ENCODE data around the gene RPL10A. TPM values are rescaled to one million over a fixed set of nuclear protein-coding genes. Genes with fewer than 3 reads are reported as not detected.
A peak's percentile ranks its signal among the peaks of the same experiment; 100 is the strongest.

Gene RPL10A
- total and polyA plus RNA-seq, 2 of the 13 experiments (the other 11 are each of a cell fraction or from before 2014, with no cell fraction given) = 1,854 to 2,726 TPM

GRCh38 chr6:35475573-35475972, 7.4 kb downstream of the RPL10A start:
- peak; percentile 8 for ATAC-seq
- BruUV-seq (replicated peaks) = no TSS peak
- CTCF ChIA-PET (ENCODE audit: low intra/inter-chr PET ratio, low total read pairs) = no interaction called here

GRCh38 chr6:35476004-35476403, 7.8 kb downstream of the RPL10A start:
- no peak for DNase-seq (ENCODE audit: low spot score)
- H3K36me3 ChIP-seq (replicated peaks in 1 of 2; ENCODE audit: control insufficient read depth in 1 of 2, insufficient read depth in 2 of 2, low read length in 2 of 2) = peaks cover 7 to 31% of the 10 kb centered on the region in 2 experiments
- WGBS (ENCODE audit: low lambda C conversion rate) = 97% methylated on average over 13 of the region's 14 CpGs
- ATAC-seq = peak; percentile 4
- TF ChIP-seq MAZ (IDR thresholded peaks at IDR 0.05; ENCODE audit: borderline replicate concordance, low read depth, low read length) (no peak), MAZ (CRISPR knock-in tag; IDR thresholded peaks at IDR 0.05; ENCODE audit: low read depth) (no peak), AGO2 (optimal IDR thresholded peaks at IDR 0.05; ENCODE audit: low read depth, low read length) (peak; percentile 83)
- no peak overlapping the region for H2AFZ ChIP-seq (ENCODE audit: low read length)
- in situ Hi-C loops (cut with HindIII; ENCODE audit: extremely low pct_ligation_motif_present, low pct_unique_long_range_greater_than_20kb) = no loop called here
- BruUV-seq (replicated peaks) = no TSS peak
- H3K79me2 ChIP-seq (ENCODE audit: insufficient read depth, low read length) = peaks cover 2% of the 10 kb centered on the region
- POLR2A ChIA-PET = interaction anchor here (9.7 kb wide), 1 partner anchor 21 kb away, joined by 88 read pairs; the partner anchor contains the start of gene TEAD3
- CTCF ChIA-PET (ENCODE audit: low intra/inter-chr PET ratio, low total read pairs) = no interaction called here
- no peak overlapping the region for H3K4me2 ChIP-seq (ENCODE audit: low read depth, low read length)
- no peaks in the 10 kb centered on the region for H3K9me3 ChIP-seq (ENCODE audit: low read length)
- no peak overlapping the region for H3K4me3 ChIP-seq (replicated peaks in 1 of 3; ENCODE audit: insufficient read depth in 1 of 3, low read depth in 2 of 3, low read length in 3 of 3)
- intact Hi-C loops (cut with micrococcal nuclease; ENCODE audit: unreplicated experiment) = no loop called here
- H3K27me3 ChIP-seq (ENCODE audit: control insufficient read depth in 1 of 2, insufficient read depth in 2 of 2, low read length in 2 of 2) = no peaks in the 10 kb centered on the region
- H3K27ac ChIP-seq (ENCODE audit: extremely low read length, insufficient read depth, low read length) = no peak overlapping the region
- H3K9ac ChIP-seq (ENCODE audit: insufficient read depth, low read depth, low read length) = no peak overlapping the region
- H4K20me1 ChIP-seq (ENCODE audit: insufficient read depth, low read length) = peaks cover 26% of the 10 kb centered on the region
- peaks cover 37% of the 10 kb centered on the region for H3K4me1 ChIP-seq (ENCODE audit: insufficient read depth, low read length)
- FAIRE-seq = no peak

More at GRCh38 chr6:35475573-35475972, 7.4 kb downstream of the RPL10A start:
- POLR2A ChIA-PET = interaction anchor here (9.7 kb wide), 1 partner anchor 22 kb away, joined by 88 read pairs; the partner anchor contains the start of gene TEAD3
- Histone ChIP-seq H3K9ac (ENCODE audit: insufficient read depth, low read depth, low read length) (no peak overlapping the region), H2AFZ (ENCODE audit: low read length) (no peak overlapping the region), H3K79me2 (ENCODE audit: insufficient read depth, low read length) (peaks cover 6% of the 10 kb centered on the region), H3K4me2 (ENCODE audit: low read depth, low read length) (no peak overlapping the region), H4K20me1 (ENCODE audit: insufficient read depth, low read length) (peaks cover 31% of the 10 kb centered on the region), H3K4me1 (ENCODE audit: insufficient read depth, low read length) (peaks cover 41% of the 10 kb centered on the region), H3K9me3 (ENCODE audit: low read length) (no peaks in the 10 kb centered on the region), H3K4me3 (replicated peaks in 1 of 3; ENCODE audit: insufficient read depth in 1 of 3, low read depth in 2 of 3, low read length in 3 of 3) (no peak overlapping the region), H3K27me3 (ENCODE audit: control insufficient read depth in 1 of 2, insufficient read depth in 2 of 2, low read length in 2 of 2) (no peaks in the 10 kb centered on the region), H3K36me3 (replicated peaks in 1 of 2; ENCODE audit: control insufficient read depth in 1 of 2, insufficient read depth in 2 of 2, low read length in 2 of 2) (peaks cover 9 to 31% of the 10 kb centered on the region in 2 experiments), H3K27ac (ENCODE audit: extremely low read length, insufficient read depth, low read length) (no peak overlapping the region)
- DNase-seq (ENCODE audit: low spot score) (no peak), FAIRE-seq (no peak)
- in situ Hi-C loops (cut with HindIII; ENCODE audit: extremely low pct_ligation_motif_present, low pct_unique_long_range_greater_than_20kb) (no loop called here), intact Hi-C loops (cut with micrococcal nuclease; ENCODE audit: unreplicated experiment) (no loop called here)
- 100% methylated on average over 2 of the region's 4 CpGs for WGBS (ENCODE audit: low lambda C conversion rate)
- peak; percentile 52; the same call in 1 of the 2 replicates for TF ChIP-seq POLR2G (IDR thresholded peaks at IDR 0.05; ENCODE audit: low read depth, low read length)
- TF ChIP-seq MTA1 (CRISPR knock-in tag; IDR thresholded peaks at IDR 0.05; ENCODE audit: borderline replicate concordance) = no peak
